GM18858 (cell line): ENCODE data around the gene CKMT1A.
"Not testable (repeated sequence)": the region's sequence is repeated elsewhere in the genome, so short reads cannot be mapped to it uniquely, and the experiment has no call there.

Experiments used
- ATAC-seq: cut with Tn5 transposase; IDR thresholded peaks from one replicate; pipeline ENCODE4 v1.9.1; 2021; ENCODE audit not compliant: unreplicated experiment

The CKMT1A gene

GRCh38 chr15:43746903-43747309 is 53.2 kb downstream of the CKMT1A start:
- ATAC-seq = not testable (repeated sequence)

- ATAC-seq = no peak
These were observed 54.7 kb downstream of the CKMT1A start for GRCh38 chr15:43748376-43748775.
